Karpas-422 (cell line): Measurements from ENCODE around the gene POLR1B. TPM values are rescaled to one million over a fixed set of nuclear protein-coding genes. Genes with fewer than 3 reads are reported as not detected.

Experiments
- DNase-seq: peaks from one replicate; pipeline ENCODE4 v3.0.0-alpha.2; 2015
- H2AFZ ChIP-seq: fragments of 200-600 bp; sonication (generic); 2 replicates; pipeline ENCODE4 v1.6.1; 2014; ENCODE audit warnings: antibody characterized with exemption, low read length, mixed read lengths
- H3K27ac ChIP-seq: fragments of 200-600 bp; sonication (generic); 2 replicates; pipeline ENCODE4 v1.5.1; 2014; ENCODE audit warnings: mild to moderate bottlenecking, low read length, moderate library complexity
- H3K27me3 ChIP-seq: fragments of 200-600 bp; sonication (generic); 2 replicates; pipeline ENCODE4 v1.6.1; 2014; ENCODE audit warnings: low read length, mixed read lengths
- H3K36me3 ChIP-seq: fragments of 200-600 bp; sonication (generic); 2 replicates; pipeline ENCODE4 v1.6.1; 2014; ENCODE audit warnings: low read length, mixed read lengths; ENCODE audit not compliant: insufficient read depth
- H3K4me1 ChIP-seq: fragments of 200-600 bp; sonication (generic); 2 replicates; pipeline ENCODE4 v1.6.1; 2014; ENCODE audit warnings: mild to moderate bottlenecking, low read length, mixed read lengths
- H3K4me2 ChIP-seq: fragments of 200-600 bp; sonication (generic); 2 replicates; pipeline ENCODE4 v1.6.1; 2014; ENCODE audit warnings: low read length, low read depth, mild to moderate bottlenecking; ENCODE audit not compliant: poor library complexity, severe bottlenecking
- H3K4me3 ChIP-seq: fragments of 200-600 bp; sonication (generic); 2 replicates; pipeline ENCODE4 v1.5.1; 2014; ENCODE audit warnings: mild to moderate bottlenecking, antibody characterized with exemption, low read length, mixed read lengths
- H3K79me2 ChIP-seq: fragments of 200-600 bp; sonication (generic); 2 replicates; pipeline ENCODE4 v1.6.1; 2014; ENCODE audit warnings: mild to moderate bottlenecking, low read length, mixed read lengths
- H3K9ac ChIP-seq: fragments of 200-600 bp; sonication (generic); 2 replicates; pipeline ENCODE4 v1.6.0; 2014; ENCODE audit warnings: low read length
- H3K9me2 ChIP-seq: fragments of 200-600 bp; sonication (generic), shearing (Covaris generic); replicated peaks from 2 replicates; pipeline ENCODE4 v1.6.0; 2014; ENCODE audit warnings: mild to moderate bottlenecking, low read length, moderate library complexity; ENCODE audit not compliant: insufficient read depth
- H3K9me3 ChIP-seq: fragments of 300-700, 200-600 bp; sonication (generic); 2 replicates; pipeline ENCODE4 v1.6.1; 2014; ENCODE audit warnings: low read length, mixed read lengths
- H4K20me1 ChIP-seq: fragments of 200-600 bp; sonication (generic); 2 replicates; pipeline ENCODE4 v1.6.1; 2014; ENCODE audit warnings: mild to moderate bottlenecking, antibody characterized with exemption, low read length, low read depth; ENCODE audit not compliant: insufficient read depth
- total RNA-seq: library from RNA; depleted of rRNA; stranded (reverse); fragments of >200 nt; shearing (Covaris generic); gene quantifications from 2 replicates; pipeline ENCODE4 v1.2.3, GENCODE V29; 2014; ENCODE audit warnings: low replicate concordance

POLR1B gene
- total RNA-seq, 1 experiment from 2014 or later, result 35.4 TPM

- Histone ChIP-seq H3K27ac (no peak overlapping the region), H2AFZ (0 out of 2 replicates have a peak overlapping the region, but pooled peaks have one; percentile 84)
Measured at GRCh38 chr2:112600634-112601033, 58.4 kb downstream of the POLR1B start.

GRCh38 chr2:112601754-112602153, 59.5 kb downstream of the POLR1B start:
- no peak overlapping the region for H3K27ac ChIP-seq
- H3K4me1 ChIP-seq, result no peaks in the 10 kb centered on the region
- no peak for DNase-seq
- H3K27me3 ChIP-seq, result no peaks in the 10 kb centered on the region
- no peaks in the 10 kb centered on the region for H3K36me3 ChIP-seq
- H3K9ac ChIP-seq, result no peak overlapping the region
- H4K20me1 ChIP-seq, result no peaks in the 10 kb centered on the region
- no peaks in the 10 kb centered on the region for H3K9me2 ChIP-seq
- no peaks in the 10 kb centered on the region for H3K79me2 ChIP-seq
- H3K9me3 ChIP-seq, result no peaks in the 10 kb centered on the region
- no peak overlapping the region for H2AFZ ChIP-seq
- no peak overlapping the region for H3K4me3 ChIP-seq
- no peak overlapping the region for H3K4me2 ChIP-seq

More at GRCh38 chr2:112600634-112601033, 58.4 kb downstream of the POLR1B start:
- DNase-seq, result no peak
- no peak overlapping the region for H3K4me3 ChIP-seq
- no peak overlapping the region for H3K4me2 ChIP-seq
- no peaks in the 10 kb centered on the region for H3K9me3 ChIP-seq
- no peaks in the 10 kb centered on the region for H4K20me1 ChIP-seq
- no peaks in the 10 kb centered on the region for H3K27me3 ChIP-seq
- H3K9me2 ChIP-seq, result no peaks in the 10 kb centered on the region
- no peaks in the 10 kb centered on the region for H3K4me1 ChIP-seq
- H3K9ac ChIP-seq, result no peak overlapping the region
- no peaks in the 10 kb centered on the region for H3K79me2 ChIP-seq
- no peaks in the 10 kb centered on the region for H3K36me3 ChIP-seq

- Histone ChIP-seq H3K36me3 (no peaks in the 10 kb centered on the region), H3K9ac (no peak overlapping the region), H3K4me3 (no peak overlapping the region), H3K79me2 (no peaks in the 10 kb centered on the region), H3K4me2 (no peak overlapping the region), H3K9me2 (no peaks in the 10 kb centered on the region), H2AFZ (no peak overlapping the region), H3K9me3 (no peaks in the 10 kb centered on the region), H3K27me3 (no peaks in the 10 kb centered on the region), H4K20me1 (no peaks in the 10 kb centered on the region), H3K4me1 (no peaks in the 10 kb centered on the region), H3K27ac (no peak overlapping the region)
- DNase-seq, result no peak
Measured at GRCh38 chr2:112602917-112603316, 60.7 kb downstream of the POLR1B start.

DNA sequence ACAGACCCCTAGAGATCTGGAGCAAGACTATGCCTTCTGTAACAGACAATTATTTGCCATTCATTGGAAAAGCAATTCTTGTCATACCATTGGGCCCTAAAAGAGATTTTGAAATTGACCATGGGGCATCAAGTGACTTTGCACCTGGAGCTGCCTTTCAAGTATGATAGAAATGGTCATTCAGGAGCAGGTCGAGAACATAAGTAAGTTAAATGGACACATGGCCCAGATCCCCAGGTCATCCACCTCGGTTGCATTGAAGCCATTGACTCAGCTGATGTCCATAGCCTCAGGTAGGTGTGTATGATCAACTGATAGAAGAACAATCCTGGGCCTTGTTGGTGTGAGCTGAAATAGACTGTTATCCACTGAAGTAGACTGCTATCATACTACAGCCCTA, 61.5 kb downstream of the POLR1B start:
- Histone ChIP-seq H3K9ac (no peak overlapping the region), H3K36me3 (no peaks in the 10 kb centered on the region), H3K4me2 (no peak overlapping the region), H3K27me3 (no peaks in the 10 kb centered on the region), H3K9me3 (no peaks in the 10 kb centered on the region), H3K79me2 (no peaks in the 10 kb centered on the region), H3K27ac (no peak overlapping the region), H3K9me2 (no peaks in the 10 kb centered on the region), H2AFZ (no peak overlapping the region), H3K4me1 (no peaks in the 10 kb centered on the region), H4K20me1 (no peaks in the 10 kb centered on the region), H3K4me3 (no peak overlapping the region)
- DNase-seq, result no peak

DNA sequence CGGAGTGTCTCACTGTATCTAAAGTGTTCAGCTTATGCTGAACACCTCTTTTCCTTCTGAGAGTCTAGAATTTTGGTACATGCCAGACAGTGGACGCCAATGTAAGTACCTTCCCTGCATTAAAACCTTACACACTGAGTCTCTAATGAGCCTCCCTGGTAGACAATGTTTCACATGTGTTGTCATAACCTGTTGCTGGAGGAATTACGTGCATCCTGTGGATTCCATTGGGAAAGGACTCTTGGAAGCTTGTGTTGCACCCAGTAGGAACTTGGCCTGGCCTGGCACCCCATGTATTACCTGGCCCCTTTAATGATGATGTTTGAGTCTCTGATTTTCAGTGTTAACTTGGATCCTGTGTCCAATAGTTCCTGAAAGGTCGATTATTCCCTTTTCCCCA, 62.7 kb downstream of the POLR1B start:
- no peaks in the 10 kb centered on the region for H3K9me2 ChIP-seq
- H3K9ac ChIP-seq, result no peak overlapping the region
- H3K4me1 ChIP-seq, result no peaks in the 10 kb centered on the region
- H3K9me3 ChIP-seq, result no peaks in the 10 kb centered on the region
- H3K4me3 ChIP-seq, result no peak overlapping the region
- no peaks in the 10 kb centered on the region for H3K27me3 ChIP-seq
- H3K4me2 ChIP-seq, result no peak overlapping the region
- H2AFZ ChIP-seq, result no peak overlapping the region
- no peaks in the 10 kb centered on the region for H3K36me3 ChIP-seq
- H3K79me2 ChIP-seq, result no peaks in the 10 kb centered on the region
- no peak for DNase-seq
- no peak overlapping the region for H3K27ac ChIP-seq
- H4K20me1 ChIP-seq, result no peaks in the 10 kb centered on the region

GRCh38 chr2:112605926-112606325, 63.7 kb downstream of the POLR1B start:
- Histone ChIP-seq H3K9me3 (no peaks in the 10 kb centered on the region), H3K27me3 (no peaks in the 10 kb centered on the region), H3K79me2 (no peaks in the 10 kb centered on the region), H3K4me3 (no peak overlapping the region), H3K9me2 (no peaks in the 10 kb centered on the region), H3K9ac (no peak overlapping the region), H4K20me1 (no peaks in the 10 kb centered on the region), H3K4me2 (no peak overlapping the region), H3K27ac (no peak overlapping the region), H3K4me1 (no peaks in the 10 kb centered on the region), H3K36me3 (no peaks in the 10 kb centered on the region), H2AFZ (no peak overlapping the region)
- no peak for DNase-seq

GRCh38 chr2:112606547-112606946, 64.3 kb downstream of the POLR1B start:
- H4K20me1 ChIP-seq, result no peaks in the 10 kb centered on the region
- no peak overlapping the region for H3K27ac ChIP-seq
- no peaks in the 10 kb centered on the region for H3K9me3 ChIP-seq
- H3K9me2 ChIP-seq, result no peaks in the 10 kb centered on the region
- no peaks in the 10 kb centered on the region for H3K79me2 ChIP-seq
- H3K4me3 ChIP-seq, result no peak overlapping the region
- no peaks in the 10 kb centered on the region for H3K36me3 ChIP-seq
- H2AFZ ChIP-seq, result no peak overlapping the region
- H3K4me1 ChIP-seq, result no peaks in the 10 kb centered on the region
- no peak overlapping the region for H3K9ac ChIP-seq
- H3K27me3 ChIP-seq, result no peaks in the 10 kb centered on the region
- no peak for DNase-seq
- H3K4me2 ChIP-seq, result no peak overlapping the region

DNA sequence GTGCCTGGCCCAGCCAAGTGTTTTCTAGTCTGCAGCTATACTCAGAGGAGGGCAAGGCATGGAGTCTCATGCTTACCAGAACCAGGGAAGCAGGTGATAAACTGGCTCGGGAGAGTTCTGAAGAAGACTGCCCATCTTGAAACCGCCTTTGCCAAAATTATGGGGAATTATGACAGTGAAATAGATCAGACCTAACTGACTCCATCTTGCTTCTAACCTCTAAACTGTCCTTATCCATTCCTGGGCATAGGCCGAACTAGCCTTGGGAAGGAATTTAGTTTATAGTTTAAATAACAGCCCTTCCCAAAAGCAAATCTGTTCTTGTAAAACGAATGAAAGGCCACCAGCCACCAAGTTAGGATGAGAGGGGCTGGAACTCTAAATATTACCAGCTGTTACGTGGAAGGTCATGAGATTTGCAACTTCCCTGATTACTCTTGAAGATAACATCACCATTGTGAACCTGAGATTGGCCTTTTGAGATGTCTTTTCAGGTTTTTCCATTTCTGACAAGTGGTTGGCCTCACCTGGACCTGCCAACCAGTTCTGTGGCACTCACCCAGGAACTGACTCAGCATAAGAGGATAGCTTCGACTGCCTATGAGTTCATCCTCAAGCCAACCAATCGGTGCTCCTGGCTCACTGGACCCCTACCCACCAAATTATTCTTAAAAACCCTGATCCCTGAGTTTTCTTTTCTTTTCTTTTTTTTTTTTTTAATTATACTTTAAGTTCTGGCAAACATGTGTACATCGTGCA, 65.6 kb downstream of the POLR1B start:
- H3K4me3 ChIP-seq, result no peak overlapping the region
- no peaks in the 10 kb centered on the region for H3K36me3 ChIP-seq
- H4K20me1 ChIP-seq, result no peaks in the 10 kb centered on the region
- no peaks in the 10 kb centered on the region for H3K27me3 ChIP-seq
- no peak overlapping the region for H2AFZ ChIP-seq
- H3K9me2 ChIP-seq, result no peaks in the 10 kb centered on the region
- no peak overlapping the region for H3K27ac ChIP-seq
- H3K4me1 ChIP-seq, result no peaks in the 10 kb centered on the region
- no peak overlapping the region for H3K4me2 ChIP-seq
- H3K79me2 ChIP-seq, result no peaks in the 10 kb centered on the region
- no peak overlapping the region for H3K9ac ChIP-seq
- no peak for DNase-seq
- no peaks in the 10 kb centered on the region for H3K9me3 ChIP-seq
